Neural crest cell (in vitro differentiated cells): ENCODE results near the gene IFI27L1. TPM values are rescaled to one million over a fixed set of nuclear protein-coding genes. Genes with fewer than 3 reads are reported as not detected.

ENCODE experiments used
- DNase-seq: peaks from one replicate; pipeline ENCODE4 v3.0.0; 2021; ENCODE audit warnings: low read depth, mixed read lengths, low spot score
- H3K27ac Mint-ChIP-seq: one replicate; pipeline ENCODE4 v1.8.0; 2021; ENCODE audit warnings: mild to moderate bottlenecking, mixed read lengths; ENCODE audit not compliant: unreplicated experiment
- H3K27me3 Mint-ChIP-seq: 2 replicates; pipeline ENCODE4 v1.8.0; 2021; ENCODE audit warnings: low read depth, mild to moderate bottlenecking, mixed read lengths
- H3K36me3 Mint-ChIP-seq: 2 replicates; pipeline ENCODE4 v1.8.0; 2021; ENCODE audit warnings: low read depth, mild to moderate bottlenecking, mixed read lengths
- H3K4me1 Mint-ChIP-seq: 2 replicates; pipeline ENCODE4 v1.8.0; 2021; ENCODE audit warnings: mixed read lengths
- H3K4me3 Mint-ChIP-seq: one replicate; pipeline ENCODE4 v1.8.0; 2021; ENCODE audit warnings: mild to moderate bottlenecking, mixed read lengths
- H3K9me3 Mint-ChIP-seq: 2 replicates; pipeline ENCODE4 v1.8.0; 2021; ENCODE audit warnings: mixed read lengths
- total RNA-seq: library from RNA; stranded (reverse); gene quantifications from 2 replicates; pipeline ENCODE4 v1.2.1, GENCODE V29; 2021
- TF ChIP-seq, protein P1 (sequence below): fragments of 200-600 bp; sonication (generic); conservative IDR thresholded peaks from 2 replicates; pipeline ENCODE4 v1.5.0; 2021; ENCODE audit warnings: antibody characterized with exemption, mild to moderate bottlenecking

Gene IFI27L1
- total RNA-seq, 1 donor from 2014 or later = 39.7 TPM

DNA sequence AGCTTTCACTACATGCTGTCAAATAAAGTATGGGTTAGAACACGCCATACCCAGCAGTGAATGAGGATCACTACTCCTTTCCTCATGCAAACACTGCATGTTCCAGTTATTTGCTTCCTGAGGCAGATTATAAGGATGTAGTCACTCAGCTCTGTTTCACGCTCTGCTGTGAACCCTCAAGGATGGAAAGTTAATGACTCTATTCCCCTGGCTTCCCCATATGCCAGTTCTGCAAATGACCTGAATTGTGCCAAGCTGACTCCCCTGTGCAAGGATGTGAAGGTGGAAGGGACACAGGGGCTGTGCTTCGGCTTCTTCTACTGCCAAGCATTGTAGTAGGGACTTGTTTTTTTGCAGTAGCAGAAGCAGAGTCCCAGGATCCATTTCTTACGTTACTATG lies 6.8 kb downstream of the IFI27L1 start:
- Mint-ChIP-seq H3K36me3 (peaks cover 7% of the 10 kb centered on the region), H3K4me1 (peaks cover 6% of the 10 kb centered on the region), H3K27ac (no peak overlapping the region), H3K27me3 (no peaks in the 10 kb centered on the region), H3K9me3 (no peaks in the 10 kb centered on the region), H3K4me3 (no peak overlapping the region)
- TF ChIP-seq, protein P1, sequence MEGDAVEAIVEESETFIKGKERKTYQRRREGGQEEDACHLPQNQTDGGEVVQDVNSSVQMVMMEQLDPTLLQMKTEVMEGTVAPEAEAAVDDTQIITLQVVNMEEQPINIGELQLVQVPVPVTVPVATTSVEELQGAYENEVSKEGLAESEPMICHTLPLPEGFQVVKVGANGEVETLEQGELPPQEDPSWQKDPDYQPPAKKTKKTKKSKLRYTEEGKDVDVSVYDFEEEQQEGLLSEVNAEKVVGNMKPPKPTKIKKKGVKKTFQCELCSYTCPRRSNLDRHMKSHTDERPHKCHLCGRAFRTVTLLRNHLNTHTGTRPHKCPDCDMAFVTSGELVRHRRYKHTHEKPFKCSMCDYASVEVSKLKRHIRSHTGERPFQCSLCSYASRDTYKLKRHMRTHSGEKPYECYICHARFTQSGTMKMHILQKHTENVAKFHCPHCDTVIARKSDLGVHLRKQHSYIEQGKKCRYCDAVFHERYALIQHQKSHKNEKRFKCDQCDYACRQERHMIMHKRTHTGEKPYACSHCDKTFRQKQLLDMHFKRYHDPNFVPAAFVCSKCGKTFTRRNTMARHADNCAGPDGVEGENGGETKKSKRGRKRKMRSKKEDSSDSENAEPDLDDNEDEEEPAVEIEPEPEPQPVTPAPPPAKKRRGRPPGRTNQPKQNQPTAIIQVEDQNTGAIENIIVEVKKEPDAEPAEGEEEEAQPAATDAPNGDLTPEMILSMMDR = no peak
- no peak for DNase-seq

DNA sequence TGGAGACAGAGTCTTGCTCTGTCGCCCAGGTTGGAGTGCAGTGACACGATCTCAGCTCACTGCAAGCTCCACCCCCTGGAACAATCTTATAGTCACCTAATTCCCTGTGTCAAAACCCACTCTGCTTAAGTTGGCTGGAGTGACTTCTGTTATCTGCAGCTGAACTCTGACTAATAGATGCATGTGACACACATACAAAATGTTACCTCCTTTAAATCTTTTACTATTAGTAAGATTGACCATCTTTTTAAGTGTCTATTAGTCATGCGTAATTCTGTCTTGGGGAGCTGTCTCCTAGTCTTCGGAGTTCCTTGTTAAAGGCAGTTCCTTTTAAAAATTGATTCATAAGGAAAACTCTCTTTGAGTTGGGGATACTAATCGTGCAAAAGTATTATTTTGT lies 7.4 kb downstream of the IFI27L1 start:
- TF ChIP-seq, protein P1 = no peak
- peaks cover 5% of the 10 kb centered on the region for H3K36me3 Mint-ChIP-seq
- H3K9me3 Mint-ChIP-seq = no peaks in the 10 kb centered on the region
- no peak for DNase-seq
- no peaks in the 10 kb centered on the region for H3K27me3 Mint-ChIP-seq
- peaks cover 5% of the 10 kb centered on the region for H3K4me1 Mint-ChIP-seq
- H3K27ac Mint-ChIP-seq = no peak overlapping the region
- H3K4me3 Mint-ChIP-seq = no peak overlapping the region

DNA sequence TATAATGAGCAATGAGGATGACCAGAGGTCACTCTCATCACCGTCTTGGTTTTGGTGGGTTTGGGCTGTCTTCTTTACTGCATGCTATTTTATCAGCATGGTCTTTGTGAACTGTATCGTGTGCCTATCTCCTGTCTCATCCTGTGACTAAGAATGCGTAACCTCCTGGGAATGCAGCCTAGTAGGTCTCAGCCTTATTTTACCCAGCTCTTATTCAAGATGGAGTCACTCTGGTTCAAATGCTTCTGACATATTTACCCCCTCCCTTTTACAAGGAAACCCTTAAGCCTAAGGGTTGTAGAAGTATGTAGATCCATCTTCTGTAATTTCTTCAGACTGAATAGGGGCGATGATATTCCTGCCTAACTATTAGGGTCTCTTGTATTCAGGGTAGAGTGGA lies 8.4 kb downstream of the IFI27L1 start:
- Mint-ChIP-seq H3K27ac (no peak overlapping the region), H3K4me1 (peaks cover 3% of the 10 kb centered on the region), H3K36me3 (peaks cover 3% of the 10 kb centered on the region), H3K27me3 (no peaks in the 10 kb centered on the region), H3K9me3 (no peaks in the 10 kb centered on the region), H3K4me3 (no peak overlapping the region)
- TF ChIP-seq, protein P1 = no peak
- no peak for DNase-seq

DNA sequence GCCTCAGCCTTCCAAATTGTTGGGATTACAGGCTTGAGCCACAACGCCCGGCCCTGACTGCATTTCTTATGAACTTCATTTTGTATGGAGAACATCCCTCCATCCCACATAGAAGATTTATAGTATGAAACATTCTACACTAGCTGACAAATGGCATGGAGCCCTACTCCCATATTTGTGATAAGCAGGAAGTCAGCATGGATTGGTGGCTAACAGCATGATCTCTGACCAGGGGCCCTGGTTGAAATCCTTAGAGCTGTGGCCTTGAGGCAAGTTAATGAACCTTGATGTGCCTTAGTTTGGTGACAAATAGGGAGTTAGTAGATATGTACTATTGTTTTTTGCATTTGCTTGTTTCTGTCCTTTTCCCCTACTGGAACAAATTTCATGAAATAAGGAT lies 12.3 kb downstream of the IFI27L1 start:
- Mint-ChIP-seq H3K4me1 (no peaks in the 10 kb centered on the region), H3K4me3 (no peak overlapping the region), H3K9me3 (no peaks in the 10 kb centered on the region), H3K36me3 (peaks cover 2% of the 10 kb centered on the region), H3K27me3 (no peaks in the 10 kb centered on the region), H3K27ac (peak overlapping the region; percentile 25)
- TF ChIP-seq, protein P1 = no peak
- no peak for DNase-seq

DNA sequence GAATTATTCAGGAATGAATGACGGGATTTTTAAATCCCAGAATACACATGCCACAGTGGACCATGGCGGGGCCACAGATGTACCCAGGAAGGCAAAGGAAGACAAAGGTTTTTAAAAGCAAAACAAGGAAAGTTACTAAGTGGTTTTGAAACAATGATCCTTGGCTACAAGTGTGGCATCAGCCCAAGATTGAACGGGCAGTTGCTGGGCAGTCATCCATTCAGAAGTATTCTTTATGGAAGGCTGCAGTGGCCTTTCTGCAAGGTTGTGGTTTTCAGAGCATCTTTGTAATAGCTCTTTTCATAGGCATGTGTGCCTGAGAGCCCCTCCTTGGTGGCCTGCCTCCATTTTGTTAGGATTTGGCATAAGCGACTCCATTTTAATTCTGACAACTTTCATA lies 16.0 kb downstream of the IFI27L1 start:
- DNase-seq = no peak
- TF ChIP-seq, protein P1 = no peak
- Mint-ChIP-seq H3K27me3 (no peaks in the 10 kb centered on the region), H3K9me3 (no peaks in the 10 kb centered on the region), H3K4me3 (no peak overlapping the region), H3K4me1 (no peaks in the 10 kb centered on the region), H3K36me3 (peaks cover 9% of the 10 kb centered on the region), H3K27ac (no peak overlapping the region)
